Measurements from ENCODE around the gene WDR70.
A peak's percentile ranks its signal among the peaks of the same experiment; 100 is the strongest.

Gene WDR70

GRCh38 chr5:37723162-37723961 is 344.2 kb downstream of the WDR70 start:
- peak; percentile 33 for DNase-seq
- no peak for ATAC-seq

GRCh38 chr5:37724395-37725125 is 345.4 kb downstream of the WDR70 start:
- DNase-seq: no peak
- ATAC-seq: no peak

- DNase-seq (no peak), ATAC-seq (no peak)
Measured at GRCh38 chr5:37725185-37725584, 346.1 kb downstream of the WDR70 start.

GRCh38 chr5:37727238-37727637 is 348.1 kb downstream of the WDR70 start:
- no peak for ATAC-seq
- DNase-seq: no peak

GRCh38 chr5:37730896-37731455 is 351.9 kb downstream of the WDR70 start:
- ATAC-seq (no peak), DNase-seq (no peak)

- no peak for DNase-seq
- ATAC-seq: no peak
Measured at GRCh38 chr5:37734114-37734513, 355.0 kb downstream of the WDR70 start.

GRCh38 chr5:37735649-37736347 is 356.7 kb downstream of the WDR70 start:
- ATAC-seq (no peak), DNase-seq (no peak)

- no peak for ATAC-seq
- no peak for DNase-seq
Measured at GRCh38 chr5:37736397-37736796, 357.3 kb downstream of the WDR70 start.

GRCh38 chr5:37737326-37738056 is 358.4 kb downstream of the WDR70 start:
- no peak for ATAC-seq
- DNase-seq: no peak

GRCh38 chr5:37738057-37738691 is 359.1 kb downstream of the WDR70 start:
- DNase-seq: no peak
- peak; percentile 70 for ATAC-seq

- no peak for DNase-seq
- peak; percentile 48 for ATAC-seq
Measured at GRCh38 chr5:37738865-37739488, 359.9 kb downstream of the WDR70 start.

- DNase-seq: no peak
- ATAC-seq: no peak
Measured at GRCh38 chr5:37739817-37740261, 360.7 kb downstream of the WDR70 start.

GRCh38 chr5:37740331-37741066 is 361.4 kb downstream of the WDR70 start:
- no peak for DNase-seq
- no peak for ATAC-seq

GRCh38 chr5:37742111-37742510 is 363.0 kb downstream of the WDR70 start:
- DNase-seq: no peak
- ATAC-seq: no peak

GRCh38 chr5:37751227-37751626 is 372.1 kb downstream of the WDR70 start:
- ATAC-seq: no peak

GRCh38 chr5:37754976-37755375 is 375.9 kb downstream of the WDR70 start:
- DNase-seq (no peak), ATAC-seq (no peak)

More at GRCh38 chr5:37751227-37751626, 372.1 kb downstream of the WDR70 start:
- no peak for DNase-seq

- ATAC-seq: no peak
- DNase-seq: no peak
Measured at GRCh38 chr5:37755581-37755980, 376.5 kb downstream of the WDR70 start.

GRCh38 chr5:37756248-37756647 is 377.1 kb downstream of the WDR70 start:
- ATAC-seq: no peak

GRCh38 chr5:37757980-37758582 is 379.0 kb downstream of the WDR70 start:
- DNase-seq (no peak), ATAC-seq (no peak)

More at GRCh38 chr5:37756248-37756647, 377.1 kb downstream of the WDR70 start:
- DNase-seq: no peak

GRCh38 chr5:37767251-37767650 is 388.1 kb downstream of the WDR70 start:
- DNase-seq (no peak), ATAC-seq (no peak)

All from stimulated activated naive CD8-positive, alpha-beta T cell treated with anti-CD3 and anti-CD28 coated beads, Interleukin-15, Interleukin-2, amounts not matched to agents 100 U/mL and 50 U/mL, for 24 hours (primary cell).